ENCODE results near the gene MED13L. TPM values are rescaled to one million over a fixed set of nuclear protein-coding genes. Genes with fewer than 3 reads are reported as not detected.
A peak's percentile ranks its signal among the peaks of the same experiment; 100 is the strongest.

Gene MED13L
- total and polyA plus RNA-seq, 12 donors = 9.4 to 76.5 (median 64.2) TPM

GRCh38 chr12:116282371-116283286 is 5.1 kb upstream of the MED13L start:
- no peak for TF ChIP-seq CTCF (IDR thresholded peaks at IDR 0.05)

GRCh38 chr12:116280595-116281290 is 3.2 kb upstream of the MED13L start:
- Histone ChIP-seq H3K27me3 (no peaks in the 10 kb centered on the region), H3K4me3 (no peak overlapping the region), H3K4me1 (peaks cover 0 to 49% (median 5%) of the 10 kb centered on the region in 9 donors), H3K27ac (no peak overlapping the region), H3K9me3 (no peaks in the 10 kb centered on the region), H3K36me3 (no peaks in the 10 kb centered on the region)
- TF ChIP-seq CTCF (IDR thresholded peaks at IDR 0.05) = no peak
- WGBS, 2 donors = 70 to 84% methylated on average over 5 of the region's 5 CpGs
- ATAC-seq (no peak), DNase-seq (no peak)
- intact Hi-C loops (cut with DNase I) = loop anchor here in 2 of 10 donors (5.0 to 10.0 kb wide), 2 partner anchors 74 to 312 kb away; no protein-coding TSS in a partner anchor

More at GRCh38 chr12:116282371-116283286, 5.1 kb upstream of the MED13L start:
- no peak for DNase-seq
- Histone ChIP-seq H3K27me3 (no peaks in the 10 kb centered on the region), H3K36me3 (no peaks in the 10 kb centered on the region), H3K4me1 (peaks cover 0 to 49% (median 3%) of the 10 kb centered on the region in 9 donors), H3K27ac (peak overlapping the region in 1 of 10 donors; percentile 64), H3K4me3 (peak overlapping the region in 5 of 10 donors; percentile 9 to 43 (median 33)), H3K9me3 (no peaks in the 10 kb centered on the region)
- intact Hi-C loops (cut with DNase I) = loop anchor here in 2 of 10 donors (5.0 to 10.0 kb wide), 2 partner anchors 72 to 310 kb away; no protein-coding TSS in a partner anchor
- 42 to 52% methylated on average over 15 of the region's 15 CpGs for WGBS, 2 donors
- no peak for ATAC-seq

- Histone ChIP-seq H3K27me3 (no peaks in the 10 kb centered on the region), H3K27ac (peak overlapping the region in 1 of 10 donors; percentile 95), H3K36me3 (no peaks in the 10 kb centered on the region), H3K9me3 (no peaks in the 10 kb centered on the region), H3K4me3 (peak overlapping the region in 1 of 10 donors; percentile 85), H3K4me1 (peaks cover 0 to 57% (median 23%) of the 10 kb centered on the region in 9 donors)
- no peak for ATAC-seq
- 90 to 91% methylated on average over 10 of the region's 10 CpGs for WGBS, 2 donors
- DNase-seq = no peak
- intact Hi-C loops (cut with DNase I) = loop anchor here in 7 of 10 donors (5.0 to 10.0 kb wide), 8 partner anchors 41 to 424 kb away; no protein-coding TSS in a partner anchor
- no peak for TF ChIP-seq CTCF (IDR thresholded peaks at IDR 0.05)
Observed at GRCh38 chr12:116278667-116279066, 1.2 kb upstream of the MED13L start.

- peaks cover 0 to 57% (median 27%) of the 10 kb centered on the region in 9 donors for H3K4me1 ChIP-seq
- intact Hi-C loops (cut with DNase I) = loop anchor here in 7 of 10 donors (5.0 to 10.0 kb wide), 8 partner anchors 41 to 424 kb away; no protein-coding TSS in a partner anchor
- TF ChIP-seq CTCF (IDR thresholded peaks at IDR 0.05) = no peak
- WGBS, 2 donors = 42 to 54% methylated on average over 8 of the region's 8 CpGs
- H3K4me3 ChIP-seq = peak overlapping the region in 9 of 10 donors; percentile 35 to 91 (median 87)
- peak overlapping the region in 7 of 10 donors; percentile 23 to 98 (median 95) for H3K27ac ChIP-seq
- no peak for DNase-seq
- ATAC-seq = peak in 1 of 8 donors; percentile 11
- no peaks in the 10 kb centered on the region for H3K27me3 ChIP-seq
- H3K36me3 ChIP-seq = no peaks in the 10 kb centered on the region
- no peaks in the 10 kb centered on the region for H3K9me3 ChIP-seq
Observed at GRCh38 chr12:116278279-116278626, 760 bp upstream of the MED13L start.

All from heart right ventricle (tissue), 16 donors.